ENCODE data around the gene RTP2.

DNA sequence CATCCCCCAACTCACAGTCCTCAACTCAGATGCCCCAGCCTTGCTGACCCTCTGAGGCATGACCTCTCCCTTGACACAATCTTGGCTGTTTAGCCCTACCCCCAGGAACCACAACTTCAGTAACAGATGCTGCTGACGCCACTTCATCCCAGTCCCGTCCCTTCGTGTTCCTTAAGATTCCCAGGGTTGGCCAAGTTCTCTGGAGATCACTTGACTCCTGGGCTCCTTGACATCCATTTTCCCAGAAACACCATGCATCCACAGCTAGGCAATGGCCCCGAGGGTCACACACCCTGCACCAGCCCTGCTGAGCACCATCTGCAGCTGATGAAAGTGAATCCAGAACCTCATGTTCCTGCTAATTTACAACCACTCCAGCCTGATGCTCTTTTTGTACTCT lies 6.9 kb downstream of the RTP2 start:
- TF ChIP-seq, protein P1, sequence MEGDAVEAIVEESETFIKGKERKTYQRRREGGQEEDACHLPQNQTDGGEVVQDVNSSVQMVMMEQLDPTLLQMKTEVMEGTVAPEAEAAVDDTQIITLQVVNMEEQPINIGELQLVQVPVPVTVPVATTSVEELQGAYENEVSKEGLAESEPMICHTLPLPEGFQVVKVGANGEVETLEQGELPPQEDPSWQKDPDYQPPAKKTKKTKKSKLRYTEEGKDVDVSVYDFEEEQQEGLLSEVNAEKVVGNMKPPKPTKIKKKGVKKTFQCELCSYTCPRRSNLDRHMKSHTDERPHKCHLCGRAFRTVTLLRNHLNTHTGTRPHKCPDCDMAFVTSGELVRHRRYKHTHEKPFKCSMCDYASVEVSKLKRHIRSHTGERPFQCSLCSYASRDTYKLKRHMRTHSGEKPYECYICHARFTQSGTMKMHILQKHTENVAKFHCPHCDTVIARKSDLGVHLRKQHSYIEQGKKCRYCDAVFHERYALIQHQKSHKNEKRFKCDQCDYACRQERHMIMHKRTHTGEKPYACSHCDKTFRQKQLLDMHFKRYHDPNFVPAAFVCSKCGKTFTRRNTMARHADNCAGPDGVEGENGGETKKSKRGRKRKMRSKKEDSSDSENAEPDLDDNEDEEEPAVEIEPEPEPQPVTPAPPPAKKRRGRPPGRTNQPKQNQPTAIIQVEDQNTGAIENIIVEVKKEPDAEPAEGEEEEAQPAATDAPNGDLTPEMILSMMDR (IDR thresholded peaks at IDR 0.05): no peak
- TF ChIP-seq POLR2AphosphoS5 (IDR thresholded peaks at IDR 0.05) (no peak), POLR2A (IDR thresholded peaks at IDR 0.05) (no peak)

Measured in prostate gland (tissue), 2 donors.